ENCODE results near the gene PACRG.

- TF ChIP-seq, protein P1, sequence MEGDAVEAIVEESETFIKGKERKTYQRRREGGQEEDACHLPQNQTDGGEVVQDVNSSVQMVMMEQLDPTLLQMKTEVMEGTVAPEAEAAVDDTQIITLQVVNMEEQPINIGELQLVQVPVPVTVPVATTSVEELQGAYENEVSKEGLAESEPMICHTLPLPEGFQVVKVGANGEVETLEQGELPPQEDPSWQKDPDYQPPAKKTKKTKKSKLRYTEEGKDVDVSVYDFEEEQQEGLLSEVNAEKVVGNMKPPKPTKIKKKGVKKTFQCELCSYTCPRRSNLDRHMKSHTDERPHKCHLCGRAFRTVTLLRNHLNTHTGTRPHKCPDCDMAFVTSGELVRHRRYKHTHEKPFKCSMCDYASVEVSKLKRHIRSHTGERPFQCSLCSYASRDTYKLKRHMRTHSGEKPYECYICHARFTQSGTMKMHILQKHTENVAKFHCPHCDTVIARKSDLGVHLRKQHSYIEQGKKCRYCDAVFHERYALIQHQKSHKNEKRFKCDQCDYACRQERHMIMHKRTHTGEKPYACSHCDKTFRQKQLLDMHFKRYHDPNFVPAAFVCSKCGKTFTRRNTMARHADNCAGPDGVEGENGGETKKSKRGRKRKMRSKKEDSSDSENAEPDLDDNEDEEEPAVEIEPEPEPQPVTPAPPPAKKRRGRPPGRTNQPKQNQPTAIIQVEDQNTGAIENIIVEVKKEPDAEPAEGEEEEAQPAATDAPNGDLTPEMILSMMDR (IDR thresholded peaks at IDR 0.05): no peak
- TF ChIP-seq POLR2A (IDR thresholded peaks at IDR 0.05) (no peak), POLR2AphosphoS5 (IDR thresholded peaks at IDR 0.05) (no peak), EP300 (IDR thresholded peaks at IDR 0.05) (no peak)
These were observed 621.9 kb downstream of the PACRG start for GRCh38 chr6:163349696-163350095.

Measured in upper lobe of left lung (tissue), 4 donors.